HG03060 (cell line): ENCODE data around the gene CHMP2B.

Source experiments
- ATAC-seq: cut with Tn5 transposase; IDR thresholded peaks from one replicate; pipeline ENCODE4 v1.9.1; 2021; ENCODE audit warnings: low read depth, moderate number of reproducible peaks; ENCODE audit not compliant: unreplicated experiment

CHMP2B gene, protein sequence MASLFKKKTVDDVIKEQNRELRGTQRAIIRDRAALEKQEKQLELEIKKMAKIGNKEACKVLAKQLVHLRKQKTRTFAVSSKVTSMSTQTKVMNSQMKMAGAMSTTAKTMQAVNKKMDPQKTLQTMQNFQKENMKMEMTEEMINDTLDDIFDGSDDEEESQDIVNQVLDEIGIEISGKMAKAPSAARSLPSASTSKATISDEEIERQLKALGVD

DNA sequence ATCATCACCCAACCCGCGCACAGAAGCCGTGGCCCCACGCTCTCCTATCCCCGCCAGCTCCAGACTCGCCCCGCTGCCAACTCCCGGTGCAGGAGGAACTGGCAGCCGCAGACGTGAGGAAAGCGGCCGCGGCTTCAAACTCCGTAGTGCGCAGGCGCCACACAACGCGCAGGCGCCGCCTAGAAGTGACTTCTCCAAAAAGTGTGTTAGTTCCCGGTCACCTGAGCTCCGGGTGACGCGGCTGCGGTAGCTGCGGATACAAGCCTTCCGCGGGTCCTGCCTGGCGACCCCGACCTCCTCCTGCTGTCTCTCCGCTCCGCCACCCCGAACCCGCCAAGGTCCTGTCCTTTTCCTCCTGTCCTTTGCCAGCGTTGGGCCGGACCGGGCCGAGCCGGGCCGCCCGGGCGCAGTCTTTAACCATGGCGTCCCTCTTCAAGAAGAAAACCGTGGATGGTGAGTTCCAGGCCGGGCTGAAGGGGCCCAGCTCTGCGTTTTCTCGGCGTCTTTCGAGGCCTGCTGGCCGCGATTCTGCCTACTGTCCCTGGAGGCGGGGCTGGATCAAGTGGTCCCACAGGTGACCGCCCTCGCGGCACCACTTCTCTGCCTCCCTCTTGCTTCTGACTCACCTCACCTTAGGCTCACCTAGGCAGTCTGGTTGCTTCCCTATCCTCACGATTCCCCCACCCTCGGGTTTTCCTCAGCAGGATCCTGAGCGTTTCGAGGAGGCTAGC is at the start of gene CHMP2B:
Gene CHMP2B (plus strand): TSS at position 206 of the 731 bp plus-strand sequence. CDS start 214 bp downstream, at position 420.
- ATAC-seq: peak; percentile 95

DNA sequence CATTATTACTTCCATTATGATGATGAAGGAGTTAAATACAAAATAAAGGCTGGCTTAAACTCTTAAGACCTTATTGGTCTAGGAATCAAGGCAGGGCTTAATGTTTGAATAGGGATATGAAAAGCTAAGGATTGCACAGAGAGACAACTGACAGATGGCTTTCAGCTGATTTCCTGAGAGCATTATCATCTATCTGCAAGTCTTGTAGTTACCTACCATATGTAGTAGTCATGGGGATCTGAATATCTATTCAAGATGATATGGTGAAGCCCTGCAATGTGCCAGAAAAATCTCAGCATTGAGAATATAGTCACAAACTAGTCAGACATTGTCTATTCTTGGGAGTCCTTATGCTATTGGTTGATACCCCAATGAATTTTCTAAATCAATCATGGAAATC is 47.5 kb upstream of the CHMP2B start:
- no peak for ATAC-seq

DNA sequence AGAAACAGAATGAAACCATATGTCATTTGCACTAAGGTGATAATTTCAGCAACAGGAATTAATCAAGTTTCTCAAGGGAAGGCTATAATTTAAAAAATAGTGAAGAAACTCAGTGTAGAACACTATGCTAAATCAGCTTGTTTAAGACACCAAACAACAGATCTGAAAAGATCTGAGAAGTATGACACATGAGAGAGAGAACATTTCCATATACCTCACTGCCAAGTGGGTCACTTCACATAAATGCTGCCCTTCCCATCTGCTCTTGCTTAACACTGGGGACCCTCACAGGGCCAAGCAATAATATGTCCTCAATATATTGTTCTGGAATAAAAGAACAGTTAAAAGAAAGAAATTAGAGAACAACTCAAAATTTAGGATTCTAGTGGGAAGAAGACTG is 45.6 kb upstream of the CHMP2B start:
- no peak for ATAC-seq

DNA sequence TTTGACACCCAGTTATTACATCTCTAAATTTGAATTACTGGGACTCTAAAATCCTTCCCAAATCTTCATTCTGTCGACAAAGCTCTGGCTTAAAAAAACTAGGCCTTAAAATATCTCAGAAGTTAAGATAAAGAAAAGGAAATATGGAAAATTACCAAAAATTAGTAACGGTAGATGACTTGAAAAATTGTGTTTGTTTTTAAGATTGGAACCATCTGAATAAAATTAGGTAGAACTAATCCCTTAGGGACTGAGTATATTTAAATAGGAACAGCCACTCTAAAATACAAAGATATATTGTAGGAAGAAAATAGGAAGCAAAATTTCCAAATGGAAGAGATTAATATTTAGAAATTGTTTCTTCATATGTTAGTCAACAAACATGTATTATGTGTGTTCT is 45.1 kb upstream of the CHMP2B start:
- no peak for ATAC-seq

DNA sequence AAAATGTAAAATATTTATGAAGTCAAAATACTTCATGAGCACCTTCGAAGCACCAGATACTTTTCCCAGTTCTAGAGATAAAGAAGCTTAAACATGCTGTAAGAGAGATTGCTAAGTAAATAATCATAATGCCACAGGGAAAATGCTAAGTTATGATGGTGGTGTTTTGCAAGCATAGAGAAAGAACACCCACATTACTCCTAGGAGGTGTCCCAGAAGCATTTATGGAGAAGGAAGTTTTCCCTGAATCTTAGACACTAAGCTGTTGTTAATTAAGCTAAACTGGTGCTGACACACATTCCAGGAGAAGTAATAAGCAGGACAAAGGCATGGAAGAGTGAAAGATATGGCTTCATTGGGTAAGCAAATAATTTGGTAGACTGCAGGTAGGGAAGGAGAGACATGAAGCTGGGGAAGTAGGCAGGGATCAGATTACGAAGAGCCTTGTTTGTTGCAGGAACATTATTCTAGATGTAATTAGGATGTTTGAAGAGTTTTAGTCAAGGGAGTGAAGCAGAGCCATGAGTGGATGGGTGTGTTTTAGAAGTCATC is 40.4 kb upstream of the CHMP2B start:
- ATAC-seq: no peak

DNA sequence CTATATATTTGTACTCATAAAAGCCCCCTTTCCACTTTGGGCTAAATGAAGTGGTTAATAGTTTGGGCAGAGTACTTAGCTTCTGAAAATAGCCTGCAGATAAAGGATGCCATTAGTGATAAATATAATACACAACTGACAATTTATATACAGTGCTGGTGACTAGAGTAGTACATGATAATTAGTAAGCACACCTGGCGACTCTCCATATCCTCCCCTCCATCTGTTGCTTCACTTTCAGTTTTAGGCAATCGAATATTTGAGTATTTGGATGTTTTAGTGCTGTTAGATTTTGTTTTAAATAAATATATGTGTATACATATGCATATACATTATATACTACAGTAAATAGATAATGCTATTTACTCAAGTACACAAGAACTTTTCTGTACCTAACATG is 35.9 kb upstream of the CHMP2B start:
- no peak for ATAC-seq

DNA sequence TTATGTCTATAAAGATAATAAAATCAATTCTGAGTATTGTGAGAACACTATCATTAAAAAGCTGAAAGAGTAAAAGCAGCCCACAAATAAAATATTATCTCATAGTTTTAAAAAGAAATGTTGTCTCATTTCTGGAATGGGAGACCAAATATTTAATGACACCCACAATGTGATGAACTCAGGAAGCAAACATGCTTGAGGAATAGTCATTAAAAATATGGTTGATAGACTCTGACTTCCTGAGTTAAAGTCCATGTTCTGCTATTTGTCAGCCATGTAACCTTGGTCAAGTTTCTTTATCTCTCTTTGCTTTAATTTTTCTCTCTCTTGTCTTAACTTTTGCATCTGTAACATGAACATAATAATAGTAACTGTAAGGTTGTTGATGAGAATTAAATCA is 35.5 kb upstream of the CHMP2B start:
- no peak for ATAC-seq

DNA sequence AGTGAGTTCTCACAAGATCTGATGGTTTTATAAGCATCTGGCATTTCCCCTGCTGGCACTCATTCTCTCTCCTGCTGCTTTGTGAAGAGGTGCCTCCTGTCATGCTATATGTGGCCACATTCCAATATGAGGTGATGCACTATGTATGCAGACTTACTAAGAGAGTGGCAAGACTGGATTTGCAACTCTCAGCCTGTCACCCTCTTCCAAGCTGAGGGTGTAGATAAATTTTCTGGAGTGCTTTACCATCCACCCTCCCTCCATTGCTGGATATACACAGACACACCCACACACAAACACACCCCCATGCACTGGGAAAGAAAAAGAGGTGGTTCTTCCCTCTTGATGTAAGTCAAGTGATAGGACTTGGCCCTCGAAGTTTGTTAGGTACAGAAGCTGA is 30.2 kb upstream of the CHMP2B start:
- ATAC-seq: no peak

DNA sequence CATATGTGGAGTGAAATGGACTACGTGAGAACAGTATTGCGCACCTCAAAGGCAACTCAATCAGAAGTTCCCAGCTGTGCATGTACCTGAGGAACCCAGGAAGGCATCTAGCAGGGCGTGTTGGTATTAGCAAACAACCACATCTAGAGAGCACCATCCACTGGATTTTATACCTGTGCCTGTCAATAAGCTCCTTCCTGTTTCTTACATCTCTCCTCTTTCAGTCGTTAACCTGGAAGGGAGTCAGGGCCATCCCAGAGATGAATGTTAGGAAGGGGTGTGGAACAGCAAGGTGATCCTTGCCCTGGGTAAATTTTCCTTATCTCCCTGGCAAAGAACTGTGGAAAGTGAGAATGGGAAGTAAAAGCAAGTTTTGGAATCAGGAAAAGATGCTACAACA is 29.6 kb upstream of the CHMP2B start:
- no peak for ATAC-seq

DNA sequence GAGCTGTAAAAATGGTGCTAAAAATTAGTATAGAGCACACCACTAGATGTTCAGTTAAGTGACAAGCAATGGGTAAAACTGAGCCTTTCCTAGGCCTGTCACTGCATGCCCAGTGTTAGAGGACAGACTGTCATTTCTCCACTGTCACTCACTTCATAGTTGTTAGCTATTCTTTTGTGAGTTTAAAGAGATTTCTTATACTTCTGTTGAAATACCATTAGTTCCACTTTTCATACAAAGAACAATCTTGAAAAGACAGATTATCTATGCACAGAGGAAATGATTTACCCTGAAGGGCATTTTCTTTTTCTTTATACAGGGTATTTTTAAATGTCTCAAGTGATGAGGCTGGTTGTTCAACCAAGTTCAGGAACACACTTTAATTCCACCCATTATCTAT is 28.3 kb upstream of the CHMP2B start:
- ATAC-seq: no peak

DNA sequence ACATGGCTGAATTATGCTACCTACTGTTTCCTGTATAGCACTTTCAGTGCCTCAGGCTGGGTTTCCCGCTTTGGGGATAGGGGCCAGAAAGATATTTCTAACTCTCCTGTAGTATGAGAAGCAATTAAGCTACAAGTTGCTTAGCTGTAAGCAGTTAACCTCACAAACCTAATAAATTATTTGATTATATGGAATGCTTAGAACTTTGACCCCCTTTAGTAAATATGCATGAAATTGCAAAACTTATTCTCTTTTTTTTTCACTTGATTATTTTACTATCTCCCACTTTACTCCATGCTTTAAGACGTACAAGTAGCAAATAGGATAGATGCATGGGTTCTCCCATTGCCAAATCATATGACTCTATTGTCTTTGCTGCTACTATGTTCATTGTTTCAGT is 27.5 kb upstream of the CHMP2B start:
- ATAC-seq: no peak

DNA sequence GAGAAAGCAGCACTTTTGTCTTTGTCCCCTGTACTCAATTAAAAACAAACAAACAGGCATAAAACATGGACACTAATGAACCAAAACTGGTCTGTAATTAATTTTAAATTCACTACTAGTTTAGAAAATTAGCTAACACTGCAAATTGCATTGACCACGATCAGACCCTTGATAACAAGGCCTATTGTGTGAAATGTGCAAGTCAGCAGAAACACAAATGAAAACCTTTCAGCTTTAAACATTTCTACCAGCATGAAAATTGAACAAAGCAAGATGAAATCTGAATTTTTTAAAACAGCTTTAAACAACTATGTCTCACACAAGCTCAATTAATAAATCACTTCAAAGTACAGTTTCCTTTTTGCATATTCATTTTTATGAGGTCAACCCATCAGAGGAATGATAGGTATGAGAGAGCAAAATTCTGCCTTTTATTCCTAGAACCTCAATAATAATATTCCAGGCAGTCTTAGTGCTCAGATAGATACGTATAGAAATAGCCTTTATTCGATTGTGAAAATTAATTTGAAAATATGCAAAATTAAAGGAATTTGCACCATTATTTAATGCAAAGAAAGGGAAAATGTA is 27.0 kb upstream of the CHMP2B start:
- no peak for ATAC-seq

DNA sequence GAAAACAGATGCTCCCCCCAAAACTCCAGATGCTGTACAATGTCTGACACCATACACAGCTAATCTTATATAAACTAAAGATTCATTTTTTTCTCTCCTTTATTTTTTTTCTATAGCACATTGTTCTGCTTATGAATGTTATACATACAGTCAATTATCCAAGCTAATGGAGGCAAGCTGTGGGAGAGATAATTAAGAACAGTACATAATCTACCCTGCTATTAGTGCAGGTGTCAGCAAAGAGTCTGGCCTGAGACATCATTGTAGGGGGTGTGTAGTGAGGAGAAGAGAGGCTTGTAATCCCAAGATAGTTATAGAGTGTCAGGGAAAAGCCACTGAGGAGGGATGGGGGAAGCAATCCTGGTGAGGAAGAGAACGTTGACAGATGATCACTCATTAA is 25.4 kb upstream of the CHMP2B start:
- ATAC-seq: no peak

DNA sequence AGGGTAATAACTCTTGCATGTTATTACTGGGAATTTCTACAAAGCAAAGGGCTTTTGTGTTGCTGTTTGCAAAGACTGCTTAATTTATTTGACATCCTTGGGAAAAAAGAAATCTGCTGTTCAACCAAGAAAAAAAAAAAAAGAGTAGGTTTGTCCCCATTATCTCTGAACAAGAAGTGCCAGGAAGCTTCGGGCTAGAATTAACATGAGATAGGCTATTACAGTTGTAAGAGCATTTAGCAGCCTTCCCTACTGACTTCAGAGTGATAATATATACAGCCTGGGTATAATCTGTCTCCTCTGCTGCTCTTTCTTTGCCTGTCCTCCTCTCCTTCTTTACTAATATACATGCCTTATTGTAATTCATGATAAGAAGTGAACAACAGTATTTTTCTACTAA is 23.3 kb upstream of the CHMP2B start:
- no peak for ATAC-seq

DNA sequence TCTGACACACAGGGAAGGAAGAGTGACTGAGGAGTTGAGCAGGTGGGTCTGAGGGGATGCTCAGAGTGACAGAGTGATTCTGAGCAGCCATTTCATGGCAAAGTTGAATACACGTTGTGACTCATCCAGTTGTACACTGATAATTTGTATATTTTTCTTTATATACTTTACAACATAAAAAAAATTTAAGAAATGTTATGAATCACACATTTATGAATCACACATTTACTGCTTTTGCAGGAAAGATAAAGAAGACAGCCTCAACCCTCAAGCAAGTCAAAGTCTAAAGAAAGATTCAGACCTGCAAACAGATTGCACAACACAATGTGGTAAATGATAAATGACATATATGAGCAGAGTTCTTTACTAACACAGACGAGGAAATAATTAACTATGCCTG is 21.0 kb upstream of the CHMP2B start:
- no peak for ATAC-seq

DNA sequence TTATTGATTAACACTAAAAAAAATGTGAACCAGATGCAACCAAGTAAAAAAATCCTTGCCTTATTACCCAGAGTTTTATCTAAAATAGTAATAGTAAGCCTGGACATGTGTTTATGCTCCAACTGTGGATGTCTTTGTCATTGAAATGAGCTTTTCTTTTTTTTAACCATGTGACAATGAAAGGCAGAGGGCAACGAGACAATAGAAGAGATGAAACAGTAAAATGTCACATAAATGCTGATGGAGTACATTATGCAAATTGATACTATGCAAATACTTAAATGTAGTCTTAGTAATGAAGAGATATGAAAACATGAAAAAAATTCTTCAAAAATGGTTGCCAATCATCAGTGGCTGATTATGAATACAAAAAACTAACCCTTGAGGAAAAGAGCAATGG is 20.5 kb upstream of the CHMP2B start:
- ATAC-seq: no peak

DNA sequence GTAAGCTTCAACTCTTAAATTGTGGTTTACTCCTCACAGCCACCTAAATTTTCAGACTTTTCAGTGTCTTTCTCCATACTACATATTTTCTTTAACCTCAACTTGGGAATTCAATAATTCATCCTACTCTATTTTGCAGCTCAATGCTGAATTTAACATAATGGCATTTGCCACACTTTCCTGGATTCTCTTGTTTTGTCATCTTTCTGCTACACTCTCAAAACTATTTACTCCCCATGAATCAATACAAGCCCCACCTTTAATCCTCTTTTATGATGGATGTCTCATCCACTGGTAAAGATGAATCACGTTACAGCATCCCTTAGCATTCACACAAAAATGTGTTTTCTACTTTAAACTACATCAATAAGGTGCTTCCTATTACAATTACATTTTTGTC is 19.6 kb upstream of the CHMP2B start:
- no peak for ATAC-seq

DNA sequence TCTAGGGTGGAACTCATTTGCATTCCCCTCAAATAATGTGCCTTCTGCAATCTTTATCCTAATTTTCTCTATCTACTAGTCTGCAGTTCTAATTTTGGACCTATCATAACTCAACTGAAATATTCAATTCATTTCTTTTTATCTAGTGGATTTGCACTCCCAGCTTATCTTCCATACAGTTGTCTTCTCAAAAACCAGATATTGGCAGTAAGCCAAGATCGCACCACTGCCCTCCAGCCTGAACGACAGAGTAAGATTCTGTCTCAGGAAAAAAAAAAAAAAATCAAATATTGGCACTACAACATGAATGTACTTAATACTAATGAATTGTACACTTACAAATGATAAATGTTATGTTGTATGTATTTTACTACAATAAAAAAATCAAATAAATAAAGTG is 18.0 kb upstream of the CHMP2B start:
- ATAC-seq: no peak

DNA sequence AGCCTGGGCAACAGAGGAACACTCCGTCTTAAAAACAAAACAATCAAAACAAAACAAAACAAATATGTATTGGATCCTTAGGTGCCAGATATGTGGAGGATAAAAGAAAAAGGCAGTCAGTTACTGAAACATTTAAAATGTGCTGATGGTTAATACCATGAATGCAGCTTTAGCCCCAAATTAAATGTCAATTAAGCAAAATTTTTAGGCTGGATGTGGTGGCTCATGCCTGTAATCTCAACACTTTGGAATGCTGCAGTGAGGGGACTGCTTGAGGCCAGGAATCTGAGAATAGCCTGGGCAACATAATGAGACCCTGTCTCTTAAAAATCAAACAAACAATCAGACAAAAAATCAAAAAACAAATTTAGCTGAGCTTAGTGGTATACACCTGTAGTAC is 8.5 kb upstream of the CHMP2B start:
- no peak for ATAC-seq

DNA sequence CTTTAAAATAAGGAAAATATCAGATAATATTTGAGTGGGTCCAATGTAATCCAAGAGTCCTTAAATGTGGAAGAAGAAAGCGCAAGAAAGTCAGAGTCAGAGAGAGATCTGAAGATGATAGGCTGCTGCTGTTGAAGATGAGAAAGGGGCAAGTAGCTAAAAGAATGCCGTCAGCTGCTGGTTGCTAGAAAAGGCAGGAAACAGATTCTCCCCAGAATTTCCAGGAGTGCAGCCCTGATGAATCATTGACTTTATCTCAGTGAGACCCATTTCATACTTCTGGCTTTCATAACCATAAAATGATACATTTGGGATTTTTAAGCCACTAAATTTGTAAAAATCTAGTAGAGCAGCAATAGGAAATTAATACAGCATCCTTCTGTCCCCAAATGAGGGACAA is 7.5 kb upstream of the CHMP2B start:
- ATAC-seq: no peak

DNA sequence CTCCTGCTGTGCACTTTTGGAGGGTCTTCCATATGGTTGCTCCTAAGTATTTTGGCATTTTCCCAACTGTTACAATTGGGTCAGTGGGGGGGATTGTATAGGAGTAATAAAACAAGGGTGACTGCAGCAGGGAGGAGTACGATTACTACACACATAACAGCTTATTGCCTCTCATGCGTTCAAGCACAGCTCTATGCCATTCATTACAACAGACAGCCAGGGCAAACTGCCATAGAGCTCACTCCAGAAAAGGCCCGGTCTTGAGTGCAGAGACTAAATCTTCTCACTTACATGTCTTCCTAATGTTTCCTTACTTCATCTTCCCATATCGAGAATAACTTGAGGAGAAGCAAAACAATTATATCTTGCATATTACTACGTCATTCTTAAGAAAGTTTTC is 1.4 kb upstream of the CHMP2B start:
- ATAC-seq: no peak

DNA sequence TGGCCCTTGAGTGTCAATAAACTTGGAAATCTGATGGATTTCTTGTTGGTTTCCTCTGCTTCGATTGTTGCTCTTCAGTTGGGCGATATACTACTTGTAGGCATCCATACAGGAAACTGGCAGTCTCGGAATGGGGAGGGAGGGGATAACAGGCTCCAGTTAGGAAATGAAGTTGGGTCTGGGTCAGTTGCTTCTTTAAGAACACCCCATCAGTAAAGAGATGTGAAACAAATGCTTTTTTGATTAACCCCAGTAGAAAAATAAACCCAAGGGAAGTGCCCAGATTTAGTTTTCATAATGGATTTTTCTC is 681 bp downstream of the CHMP2B start:
- no peak for ATAC-seq
